GM12878 (cell line): ENCODE data around the gene TUBGCP3. TPM values are rescaled to one million over a fixed set of nuclear protein-coding genes. Genes with fewer than 3 reads are reported as not detected.

ENCODE experiments used
- ATAC-seq: fragments of 200-7000 bp; cut with Tn5 transposase; 3 replicates; pipeline ENCODE4 v1.9.1; 2020; ENCODE audit warnings: mild to moderate bottlenecking, moderate library complexity
- BruUV-seq: library from RNA; stranded (reverse); fragments of 400-500 nt; replicated peaks from 2 replicates; lab custom pipeline; 2021; lab: Mats Ljungman, UMichigan
- CTCF ChIA-PET: fragments of 300-600 bp; sonication (Branson Sonifier 250); formaldehyde crosslinking; extraction: SDS; loops from one replicate; lab custom pipeline; 2021; ENCODE audit warnings: inconsistent platforms; lab: Yijun Ruan, JAX
- POLR2A ChIA-PET: fragments of 350-600 bp; formaldehyde crosslinking; extraction: SDS; loops from one replicate; lab custom pipeline; 2021; ENCODE audit warnings: inconsistent platforms; lab: Charles Lee
- RAD21 ChIA-PET: fragments of 300-600 bp; sonication (Branson Sonifier 250); formaldehyde crosslinking; loops from one replicate; lab custom pipeline; 2023; ENCODE audit warnings: antibody characterized with exemption; ENCODE audit not compliant: unreplicated experiment; lab: Charles Lee
- SMC1A ChIA-PET: fragments of 300-600 bp; sonication (Branson Sonifier 250); formaldehyde crosslinking; loops from one replicate; lab custom pipeline; 2023; ENCODE audit not compliant: unreplicated experiment, uncharacterized antibody; lab: Charles Lee
- DNase-seq: peaks from one replicate; pipeline ENCODE4 v3.0.0-alpha.2; 2011; ENCODE audit warnings: low read depth, low spot score
- FAIRE-seq: peaks from 3 replicates; lab custom pipeline; 2011; peaks lifted over from hg19 to GRCh38; lab: Jason Lieb, UNC
- H2AFZ ChIP-seq: 2 replicates; pipeline ENCODE4 v1.6.0; 2011; ENCODE audit warnings: low read depth, low read length, control low read depth; ENCODE audit not compliant: control insufficient read depth
- H3K27ac ChIP-seq: 2 replicates; pipeline ENCODE4 v1.5.1; 2011; ENCODE audit warnings: control low read depth; ENCODE audit not compliant: control insufficient read depth, insufficient read depth
- H3K27me3 ChIP-seq, 2 experiments: replicated peaks in 1 of 2; 2 replicates each; pipeline versions ENCODE4 v1.6.0 to v1.6.1; 2011; ENCODE audit warnings: low read length in 1 of 2; ENCODE audit not compliant: control insufficient read depth in 2 of 2, insufficient read depth in 2 of 2
- H3K36me3 ChIP-seq, 2 experiments: 2 replicates each; pipeline ENCODE4 v1.5.1; 2011; ENCODE audit warnings: low read length in 1 of 2; ENCODE audit not compliant: control insufficient read depth in 2 of 2, insufficient read depth in 2 of 2
- H3K4me1 ChIP-seq: 2 replicates; pipeline ENCODE4 v1.6.1; 2011; ENCODE audit warnings: mild to moderate bottlenecking, low read length, moderate library complexity, mixed read lengths; ENCODE audit not compliant: control insufficient read depth, insufficient read depth
- H3K4me2 ChIP-seq: 2 replicates; pipeline ENCODE4 v1.6.0; 2011; ENCODE audit warnings: control low read depth; ENCODE audit not compliant: control insufficient read depth, insufficient read depth
- H3K4me3 ChIP-seq: fragments of 200-600 bp; sonication (generic); 2 replicates; pipeline ENCODE4 v1.5.1; 2016
- H3K79me2 ChIP-seq: 2 replicates; pipeline ENCODE4 v1.6.0; 2011; ENCODE audit warnings: low read length; ENCODE audit not compliant: control insufficient read depth, insufficient read depth
- H3K9ac ChIP-seq: 2 replicates; pipeline ENCODE4 v1.8.0; 2011; ENCODE audit warnings: low read length, control low read depth, mixed read lengths; ENCODE audit not compliant: control insufficient read depth, insufficient read depth
- H3K9me3 ChIP-seq: replicated peaks from 3 replicates; pipeline ENCODE4 v1.5.1; 2011; ENCODE audit warnings: mild to moderate bottlenecking, low read length; ENCODE audit not compliant: control insufficient read depth, insufficient read depth
- H4K20me1 ChIP-seq: 2 replicates; pipeline ENCODE4 v1.6.0; 2011; ENCODE audit not compliant: control insufficient read depth, insufficient read depth
- BHLHE40 ChIP-seq, 2 experiments: fragments of 450-650 bp in 1 of 2; IDR thresholded peaks; 2 replicates each; pipeline ENCODE4 v1.6.1; 2011 to 2017; ENCODE audit warnings: low read depth in 2 of 2, borderline replicate concordance in 1 of 2, improper control_type of control experiment in 1 of 2, low read length in 1 of 2, mild to moderate bottlenecking in 1 of 2
- ELK1 ChIP-seq: IDR thresholded peaks from 2 replicates; pipeline ENCODE4 v1.6.1; 2012; ENCODE audit warnings: low read depth, low read length, improper control_type of control experiment
- FOXK2 ChIP-seq: fragments of 450-650 bp; IDR thresholded peaks from 2 replicates; pipeline ENCODE4 v1.6.1; 2017; ENCODE audit warnings: mild to moderate bottlenecking, moderate library complexity
- RFX5 ChIP-seq: IDR thresholded peaks from 2 replicates; pipeline ENCODE4 v1.6.1; 2011; ENCODE audit warnings: low read depth, low read length, improper control_type of control experiment
- SRF ChIP-seq, 2 experiments: IDR thresholded peaks; 2 replicates each; pipeline ENCODE4 v1.6.1; 2011; ENCODE audit warnings: low read depth in 2 of 2, low read length in 2 of 2, mild to moderate bottlenecking in 1 of 2, moderate library complexity in 1 of 2
- TAF1 ChIP-seq: IDR thresholded peaks from 2 replicates; pipeline ENCODE4 v1.6.1; 2011; ENCODE audit warnings: mild to moderate bottlenecking, low read depth, low read length, borderline replicate concordance
- TARDBP ChIP-seq: IDR thresholded peaks from 2 replicates; pipeline ENCODE4 v1.6.1; 2016; ENCODE audit warnings: borderline replicate concordance
- WRNIP1 ChIP-seq: IDR thresholded peaks from 2 replicates; pipeline ENCODE4 v1.6.1; 2011; ENCODE audit warnings: low read depth, low read length, improper control_type of control experiment, borderline replicate concordance
- WGBS: methylation state at CpG from one replicate; pipeline ENCODE4 v1.1.6; 2016; ENCODE audit warnings: low lambda C conversion rate; ENCODE audit not compliant: insufficient replicate concordance, insufficient coverage; ENCODE audit errors: missing lambda C conversion rate; 5-methylcytosine and 5-hydroxymethylcytosine counted together
- in situ Hi-C: fragments of 300-500 bp; cut with MboI; formaldehyde crosslinking; loops from 9 replicates; pipeline ENCODE4 v1.14.3; 2018; ENCODE audit warnings: mixed read lengths
- intact Hi-C: fragments of 100-400 bp; cut with micrococcal nuclease; formaldehyde crosslinking; loops from one replicate; pipeline ENCODE4 v1.14.2; 2022; ENCODE audit not compliant: unreplicated experiment
- polyA plus RNA-seq, 11 experiments: library from polyadenylated mRNA; depleted of rRNA in 4 of 11; unstranded in 6 of 11; stranded (reverse) in 5 of 11; fragments of >200 nt; fragmentation: Nextera tagmentation in 4 of 11; fragmentation: Illumina TruSeq in 1 of 11; extraction: Ambion mirVana in 4 of 11; extraction: Trizol in 1 of 11; gene quantifications; 1 replicate in 1 of 11; 2 replicates in 10 of 11; pipeline versions ENCODE4 v1.2.1 to v1.2.3, GENCODE V29; 2011 to 2016; ENCODE audit warnings: inconsistent platforms in 2 of 11, missing spikeins in 2 of 11, low read depth in 1 of 11
- total RNA-seq, 4 experiments: library from RNA; depleted of rRNA in 3 of 4; stranded (reverse); fragments of >200 nt in 3 of 4; fragmentation: Illumina TruSeq in 1 of 4; extraction: Trizol in 1 of 4; gene quantifications; 2 replicates each; pipeline versions ENCODE4 v1.2.1 to v1.2.3, GENCODE V29; 2013 to 2021

Gene TUBGCP3
- total and polyA plus RNA-seq, 10 of the 15 experiments (the other 5 are each of a cell fraction or from before 2014, with no cell fraction given): 4.0 to 34.0 (median 22.6) TPM

DNA sequence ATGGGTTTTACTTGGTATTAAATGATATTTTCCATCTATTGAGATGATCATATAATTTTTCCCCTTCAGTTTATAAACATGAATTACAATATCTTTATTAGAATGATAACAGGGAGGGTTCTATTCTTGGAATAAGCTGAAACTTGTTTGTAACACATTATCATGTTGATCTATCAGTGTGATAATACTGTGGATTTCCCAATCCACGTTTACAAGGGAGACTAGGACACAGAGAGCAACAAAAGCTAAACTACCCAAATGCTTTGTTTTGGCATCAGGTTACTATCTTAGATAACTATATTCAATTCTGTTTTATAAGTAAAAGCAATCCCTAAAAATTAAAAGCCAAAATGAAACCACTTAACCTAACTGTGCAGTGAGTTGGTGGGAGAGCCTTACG is 92.5 kb downstream of the TUBGCP3 start:
- H2AFZ ChIP-seq: no peak overlapping the region
- ChIA-PET SMC1A (no interaction called here), CTCF (no interaction called here), RAD21 (no interaction called here), POLR2A (no interaction called here)
- no peaks in the 10 kb centered on the region for H3K79me2 ChIP-seq
- H3K36me3 ChIP-seq: peaks cover 1 to 16% of the 10 kb centered on the region in 2 experiments
- no peak overlapping the region for H3K4me2 ChIP-seq
- ATAC-seq (no peak), FAIRE-seq (no peak), DNase-seq (no peak)
- H3K9me3 ChIP-seq: no peaks in the 10 kb centered on the region
- no peak overlapping the region for H3K9ac ChIP-seq
- TF ChIP-seq TAF1 (no peak), BHLHE40 (IDR thresholded peaks at IDR 0.05; ENCODE audit: borderline replicate concordance in 1 of 2, low read depth in 2 of 2, low read length in 1 of 2) (no peak), WRNIP1 (no peak), TARDBP (no peak), FOXK2 (no peak), SRF (IDR thresholded peaks at IDR 0.05; ENCODE audit: low read depth in 2 of 2, low read length in 2 of 2) (no peak), ELK1 (no peak), RFX5 (no peak)
- H3K4me1 ChIP-seq: no peaks in the 10 kb centered on the region
- WGBS: 95% methylated on average over 2 of the region's 2 CpGs
- no TSS peak for BruUV-seq
- in situ Hi-C loops (no loop called here), intact Hi-C loops (no loop called here)
- no peaks in the 10 kb centered on the region for H4K20me1 ChIP-seq
- no peaks in the 10 kb centered on the region for H3K27me3 ChIP-seq
- no peak overlapping the region for H3K27ac ChIP-seq
- no peak overlapping the region for H3K4me3 ChIP-seq
